GM12891 (cell line): ENCODE measurements around the gene GPR61.

ENCODE experiments used
- PAX5 ChIP-seq: IDR thresholded peaks from 2 replicates; pipeline ENCODE4 v1.6.1; 2011; ENCODE audit warnings: low read length, moderate library complexity, mild to moderate bottlenecking; ENCODE audit not compliant: insufficient read depth, severe bottlenecking
- POLR2A ChIP-seq: IDR thresholded peaks from 2 replicates; pipeline ENCODE4 v1.6.1; 2011; ENCODE audit warnings: low read depth, low read length, control low read depth
- POLR2AphosphoS5 ChIP-seq: IDR thresholded peaks from 2 replicates; pipeline ENCODE4 v1.6.1; 2011; ENCODE audit warnings: low read depth, low read length, control low read depth
- SPI1 ChIP-seq: IDR thresholded peaks from 2 replicates; pipeline ENCODE4 v1.6.1; 2011; ENCODE audit warnings: low read depth, low read length, control low read depth
- TAF1 ChIP-seq: IDR thresholded peaks from 2 replicates; pipeline ENCODE4 v1.6.1; 2011; ENCODE audit warnings: low read depth, low read length, control low read depth

DNA sequence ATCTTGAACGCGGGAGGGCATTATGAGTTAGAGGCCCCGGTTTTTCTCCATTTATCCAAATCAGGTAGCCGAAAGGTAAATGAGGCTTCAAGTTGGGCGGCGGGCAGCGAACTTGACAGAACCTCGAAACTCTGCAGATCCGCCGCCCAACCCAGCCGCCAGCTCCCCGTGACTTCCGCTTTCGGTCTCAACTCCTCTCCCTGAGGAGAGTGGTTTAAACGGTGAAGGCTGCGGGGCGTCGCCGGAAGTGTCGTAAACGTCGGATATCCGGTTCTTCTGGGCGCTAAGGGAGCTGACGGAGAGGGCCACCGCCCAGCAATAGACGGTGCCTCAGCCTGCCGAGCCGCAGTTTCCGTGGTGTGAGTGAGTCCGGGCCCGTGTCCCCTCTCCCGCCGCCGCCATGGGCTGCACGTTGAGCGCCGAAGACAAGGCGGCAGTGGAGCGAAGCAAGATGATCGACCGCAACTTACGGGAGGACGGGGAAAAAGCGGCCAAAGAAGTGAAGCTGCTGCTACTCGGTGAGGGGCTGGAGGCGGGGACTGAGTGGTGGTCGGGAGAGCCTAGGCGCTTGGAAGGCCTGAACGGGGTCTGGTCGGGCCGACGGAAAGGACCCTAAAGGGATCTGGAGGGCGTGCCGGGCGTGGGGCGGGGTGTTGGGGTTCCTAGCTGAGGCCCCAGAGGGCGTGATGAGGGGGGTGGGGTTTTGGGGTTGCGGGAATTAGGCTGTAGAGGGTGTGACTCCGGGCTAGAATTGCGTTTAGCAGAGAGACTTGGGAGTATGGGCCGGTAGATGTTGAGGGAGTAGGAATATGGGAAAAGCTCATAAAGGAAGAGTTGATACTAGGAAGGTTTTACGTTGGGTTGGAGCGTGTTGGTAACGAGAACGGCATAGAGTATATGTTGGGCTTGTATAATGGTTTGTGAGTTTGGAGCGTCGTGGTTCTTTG, 8.9 kb downstream of the GPR61 start, which contains the start of gene GNAI3:
- TF ChIP-seq TAF1 = no peak; the same call in none of the 2 replicates
- TF ChIP-seq POLR2A = peak; percentile 95
- TF ChIP-seq POLR2AphosphoS5 = peak; percentile 93
- TF ChIP-seq SPI1 = peak; percentile 91
- TF ChIP-seq PAX5 = no peak
